GM10847 (cell line): ENCODE results near the gene CD101.

ENCODE experiments used
- POLR2A ChIP-seq: IDR thresholded peaks from 2 replicates; pipeline ENCODE4 v1.6.1; 2011; ENCODE audit not compliant: insufficient read length; ENCODE audit errors: extremely low read depth

The CD101 gene

GRCh38 chr1:117001254-117001927, at the start of gene CD101:
CD101 (plus strand) TSS chr1:117001760; CDS start chr1:117001818, 58 bp downstream.
- TF ChIP-seq POLR2A, result no peak

GRCh38 chr1:116952738-116953275, 48.8 kb upstream of the CD101 start:
- no peak for TF ChIP-seq POLR2A

- no peak for TF ChIP-seq POLR2A
Observed at GRCh38 chr1:116954440-116954839, 47.1 kb upstream of the CD101 start.

GRCh38 chr1:116956378-116956777, 45.2 kb upstream of the CD101 start:
- TF ChIP-seq POLR2A, result no peak

- no peak for TF ChIP-seq POLR2A
Observed at GRCh38 chr1:116957646-116958045, 43.9 kb upstream of the CD101 start.

GRCh38 chr1:116958110-116958509, 43.5 kb upstream of the CD101 start:
- no peak for TF ChIP-seq POLR2A

- TF ChIP-seq POLR2A, result no peak
Observed at GRCh38 chr1:116958977-116959376, 42.6 kb upstream of the CD101 start.

GRCh38 chr1:116961606-116962005, 40.0 kb upstream of the CD101 start:
- TF ChIP-seq POLR2A, result no peak

GRCh38 chr1:116962987-116963639, 38.4 kb upstream of the CD101 start:
- no peak for TF ChIP-seq POLR2A

- no peak for TF ChIP-seq POLR2A
Observed at GRCh38 chr1:116966791-116967190, 34.8 kb upstream of the CD101 start.

GRCh38 chr1:116968724-116969123, 32.8 kb upstream of the CD101 start:
- TF ChIP-seq POLR2A, result no peak

GRCh38 chr1:116971258-116971860, 30.2 kb upstream of the CD101 start:
- TF ChIP-seq POLR2A, result no peak

- no peak for TF ChIP-seq POLR2A
Observed at GRCh38 chr1:116971965-116972673, 29.4 kb upstream of the CD101 start.

GRCh38 chr1:116972674-116973030, 28.9 kb upstream of the CD101 start:
- no peak for TF ChIP-seq POLR2A

GRCh38 chr1:116981521-116982037, 20.0 kb upstream of the CD101 start:
- TF ChIP-seq POLR2A, result no peak
